Peyer's patch (tissue), 4 donors: ENCODE data around the gene PPP1R1B. TPM values are rescaled to one million over a fixed set of nuclear protein-coding genes. Genes with fewer than 3 reads are reported as not detected.

Experiments used
- DNase-seq, 3 donors: peaks; one replicate each; pipeline ENCODE4 v3.0.0-alpha.2; 2017 to 2019
- H3K27ac ChIP-seq, 4 donors: fragments of 200-600 bp; sonication (generic); one replicate each; pipeline ENCODE4 v1.5.1; 2016 to 2019
- H3K27me3 ChIP-seq, 2 donors: fragments of 200-600 bp; sonication (generic); one replicate each; pipeline ENCODE4 v1.5.1; 2019
- H3K36me3 ChIP-seq, 3 donors: fragments of 200-600 bp; sonication (generic); one replicate each; pipeline ENCODE4 v1.5.1; 2016 to 2019
- H3K4me1 ChIP-seq, 4 donors: fragments of 200-600 bp; sonication (generic); one replicate each; pipeline ENCODE4 v1.5.1; 2016 to 2019
- H3K4me3 ChIP-seq, 4 donors: fragments of 200-600 bp; sonication (generic); 1 replicate in 3 of 4; 2 replicates in 1 of 4; pipeline ENCODE4 v1.5.1; 2016 to 2019; ENCODE audit warnings: mild to moderate bottlenecking in 1 of 4
- H3K9me3 ChIP-seq, 4 donors: fragments of 200-600 bp; sonication (generic); one replicate each; pipeline ENCODE4 v1.5.1; 2016 to 2019; ENCODE audit warnings: mild to moderate bottlenecking in 1 of 4
- CTCF ChIP-seq, 6 experiments: fragments of 450-650 bp in 4 of 6; fragments of 200-600 bp in 2 of 6; sonication (generic) in 1 of 6; IDR thresholded peaks; one replicate each; pipeline ENCODE4 v1.5.1; 2017 to 2019; ENCODE audit warnings: antibody characterized with exemption in 6 of 6, mild to moderate bottlenecking in 3 of 6, moderate library complexity in 1 of 6
- POLR2A ChIP-seq, 2 donors: fragments of 450-650 bp; IDR thresholded peaks; one replicate each; pipeline ENCODE4 v1.5.1; 2017; ENCODE audit warnings: antibody characterized with exemption in 2 of 2, mild to moderate bottlenecking in 2 of 2, moderate library complexity in 2 of 2
- total RNA-seq, 4 donors: library from RNA; depleted of rRNA; stranded (reverse); fragments of >200 nt; gene quantifications; one replicate each; pipeline ENCODE4 v1.1.0, GENCODE V29; 2016

Gene PPP1R1B
- total RNA-seq, 4 donors from 2014 or later: 71.8 to 161 (median 125) TPM

DNA sequence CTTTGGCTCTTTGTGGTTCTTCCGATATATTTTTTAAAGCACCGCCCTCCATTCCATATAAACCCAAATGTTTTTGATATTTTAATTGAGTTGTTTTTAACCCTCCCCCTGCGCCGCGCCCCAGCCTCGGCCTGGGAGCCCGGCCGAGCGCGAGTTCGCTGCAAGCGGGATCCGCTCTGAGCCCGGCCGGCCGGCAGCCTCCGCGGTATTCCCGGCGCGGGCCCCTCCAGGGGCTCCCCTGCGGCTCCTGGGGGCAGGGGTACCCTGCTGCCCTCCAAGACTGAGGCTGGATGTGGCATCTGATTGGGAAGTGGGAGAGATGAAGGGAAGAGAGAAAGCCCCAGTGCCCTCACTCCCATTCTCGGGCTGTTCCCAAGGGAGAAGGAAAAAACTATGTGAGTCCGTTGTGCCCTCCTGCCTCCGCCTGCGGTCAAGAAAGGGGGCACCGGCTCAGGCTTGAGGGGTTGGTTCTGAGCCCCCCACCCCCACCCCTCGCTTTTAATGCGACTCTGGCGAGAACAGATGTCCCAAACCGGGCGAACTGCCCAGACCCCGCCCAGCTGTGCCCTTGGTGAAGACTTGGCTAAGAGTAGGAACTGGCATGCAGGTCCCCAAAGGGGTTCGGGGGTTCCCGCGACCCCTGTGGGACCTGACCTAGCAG is 27.6 kb upstream of the PPP1R1B start:
- H3K27me3 ChIP-seq: peaks cover 0 to 84% of the 10 kb centered on the region in 2 donors
- no peak for TF ChIP-seq CTCF (IDR thresholded peaks at IDR 0.05)
- TF ChIP-seq POLR2A (IDR thresholded peaks at IDR 0.05): no peak
- no peaks in the 10 kb centered on the region for H3K36me3 ChIP-seq
- H3K4me3 ChIP-seq: no peak overlapping the region
- H3K27ac ChIP-seq: no peak overlapping the region
- H3K4me1 ChIP-seq: peaks cover 0 to 15% (median 3%) of the 10 kb centered on the region in 4 donors
- no peak for DNase-seq
- H3K9me3 ChIP-seq: peaks cover 0 to 4% (median 0%) of the 10 kb centered on the region in 4 donors

- H3K27me3 ChIP-seq: peaks cover 0 to 89% of the 10 kb centered on the region in 2 donors
- H3K36me3 ChIP-seq: no peaks in the 10 kb centered on the region
- peaks cover 0 to 4% (median 0%) of the 10 kb centered on the region in 4 donors for H3K9me3 ChIP-seq
- H3K4me3 ChIP-seq: no peak overlapping the region
- H3K27ac ChIP-seq: no peak overlapping the region
- TF ChIP-seq CTCF (IDR thresholded peaks at IDR 0.05) (no peak), POLR2A (IDR thresholded peaks at IDR 0.05) (no peak)
- DNase-seq: no peak
- peaks cover 0 to 20% (median 4%) of the 10 kb centered on the region in 4 donors for H3K4me1 ChIP-seq
These were observed 27.0 kb upstream of the PPP1R1B start for GRCh38 chr17:39599665-39600231.

DNA sequence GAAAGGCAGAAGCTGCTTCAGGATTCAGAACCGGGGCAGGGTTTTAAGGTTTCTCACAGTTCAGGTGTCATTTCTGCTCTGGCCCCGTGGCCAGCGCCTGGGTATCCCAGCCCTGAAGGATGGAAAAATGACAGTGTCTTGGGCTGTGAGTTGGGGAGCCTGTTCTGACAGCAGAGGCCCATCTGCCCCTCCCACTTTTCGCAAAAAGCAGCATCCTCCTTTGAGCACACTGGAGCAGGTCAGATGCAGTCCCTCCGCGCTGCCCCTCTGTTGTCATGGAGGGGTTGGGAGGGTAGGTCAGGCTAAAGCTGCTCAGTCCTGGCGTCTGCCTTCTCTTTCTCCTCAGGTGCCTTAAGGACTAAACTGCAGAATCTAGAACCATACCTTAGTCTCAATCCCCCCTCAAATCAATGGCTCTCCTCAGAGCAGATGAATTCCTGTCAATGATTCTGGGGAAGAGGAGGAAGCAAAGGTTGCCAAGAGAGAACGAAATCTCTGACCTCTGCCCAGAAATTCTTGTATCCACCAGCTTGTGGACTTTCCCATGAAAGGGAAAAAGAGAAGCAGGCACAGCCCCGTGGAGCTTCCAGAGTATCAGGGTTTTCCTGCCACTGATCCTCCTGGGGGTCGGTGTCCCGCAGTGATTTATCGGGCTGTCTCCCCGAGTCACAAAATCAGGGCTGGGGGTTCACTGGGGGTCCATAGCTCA is 26.3 kb upstream of the PPP1R1B start:
- Histone ChIP-seq H3K9me3 (peaks cover 0 to 4% (median 0%) of the 10 kb centered on the region in 4 donors), H3K36me3 (no peaks in the 10 kb centered on the region), H3K27ac (no peak overlapping the region), H3K4me1 (peaks cover 0 to 26% (median 7%) of the 10 kb centered on the region in 4 donors), H3K27me3 (peaks cover 0 to 93% of the 10 kb centered on the region in 2 donors), H3K4me3 (no peak overlapping the region)
- DNase-seq: no peak
- TF ChIP-seq CTCF (IDR thresholded peaks at IDR 0.05) (no peak), POLR2A (IDR thresholded peaks at IDR 0.05) (no peak)

- Histone ChIP-seq H3K4me3 (no peak overlapping the region), H3K36me3 (no peaks in the 10 kb centered on the region), H3K27me3 (peaks cover 0 to 94% of the 10 kb centered on the region in 2 donors), H3K27ac (no peak overlapping the region), H3K4me1 (peaks cover 0 to 33% (median 12%) of the 10 kb centered on the region in 4 donors), H3K9me3 (peaks cover 0 to 4% (median 0%) of the 10 kb centered on the region in 4 donors)
- no peak for DNase-seq
- TF ChIP-seq POLR2A (IDR thresholded peaks at IDR 0.05) (no peak), CTCF (IDR thresholded peaks at IDR 0.05) (no peak)
These were observed 25.7 kb upstream of the PPP1R1B start for GRCh38 chr17:39600997-39601597.

GRCh38 chr17:39601758-39602532 is 24.8 kb upstream of the PPP1R1B start:
- no peak overlapping the region for H3K4me3 ChIP-seq
- no peaks in the 10 kb centered on the region for H3K36me3 ChIP-seq
- H3K27ac ChIP-seq: no peak overlapping the region
- DNase-seq: no peak
- H3K4me1 ChIP-seq: peaks cover 0 to 41% (median 20%) of the 10 kb centered on the region in 4 donors
- no peak for TF ChIP-seq POLR2A (IDR thresholded peaks at IDR 0.05)
- TF ChIP-seq CTCF (IDR thresholded peaks at IDR 0.05): no peak
- peaks cover 0 to 95% of the 10 kb centered on the region in 2 donors for H3K27me3 ChIP-seq
- H3K9me3 ChIP-seq: peaks cover 0 to 4% (median 0%) of the 10 kb centered on the region in 4 donors
